Stimulated activated naive CD8-positive, alpha-beta T cell treated with anti-CD3 and anti-CD28 coated beads, Interleukin-15, amount 100 ng/mL, for 72 hours (primary cell): Measurements from ENCODE around the gene CCDC12.
"Not testable (repeated sequence)": the region's sequence is repeated elsewhere in the genome, so short reads cannot be mapped to it uniquely, and the experiment has no call there.

Experiments used
- ATAC-seq: fragments of 150-1000 bp; cut with Tn5 transposase; 2 replicates; pipeline ENCODE4 v1.10.0; 2021; ENCODE audit warnings: mild to moderate bottlenecking, moderate library complexity
- DNase-seq, 2 donors: peaks; one replicate each; pipeline ENCODE4 v3.0.0; 2021 to 2022
- H3K27ac Mint-ChIP-seq, 2 donors: one replicate each; pipeline ENCODE4 v1.8.0; 2022; ENCODE audit warnings: mild to moderate bottlenecking in 2 of 2, mixed read lengths in 2 of 2, moderate library complexity in 2 of 2
- H3K27me3 Mint-ChIP-seq: one replicate; pipeline ENCODE4 v1.8.0; 2022; ENCODE audit warnings: mixed read lengths
- H3K4me1 Mint-ChIP-seq: one replicate; pipeline ENCODE4 v1.8.0; 2022; ENCODE audit warnings: mild to moderate bottlenecking, mixed read lengths
- H3K4me3 Mint-ChIP-seq, 2 donors: one replicate each; pipeline ENCODE4 v1.8.0; 2022; ENCODE audit warnings: mild to moderate bottlenecking in 2 of 2, mixed read lengths in 2 of 2, moderate library complexity in 1 of 2
- H3K9me3 Mint-ChIP-seq, 2 donors: one replicate each; pipeline ENCODE4 v1.8.0; 2022; ENCODE audit warnings: mixed read lengths in 2 of 2

Gene CCDC12

GRCh38 chr3:46979958-46980497 is 3.5 kb upstream of the CCDC12 start:
- peak in 1 of 2 donors; percentile 33 for DNase-seq
- Mint-ChIP-seq H3K4me3 (peak overlapping the region; percentile 88 to 90), H3K27me3 (no peaks in the 10 kb centered on the region), H3K4me1 (peaks cover 70% of the 10 kb centered on the region), H3K9me3 (no peaks in the 10 kb centered on the region), H3K27ac (peak overlapping the region in 1 of 2 donors; percentile 72)
- ATAC-seq = peak; percentile 36

DNA sequence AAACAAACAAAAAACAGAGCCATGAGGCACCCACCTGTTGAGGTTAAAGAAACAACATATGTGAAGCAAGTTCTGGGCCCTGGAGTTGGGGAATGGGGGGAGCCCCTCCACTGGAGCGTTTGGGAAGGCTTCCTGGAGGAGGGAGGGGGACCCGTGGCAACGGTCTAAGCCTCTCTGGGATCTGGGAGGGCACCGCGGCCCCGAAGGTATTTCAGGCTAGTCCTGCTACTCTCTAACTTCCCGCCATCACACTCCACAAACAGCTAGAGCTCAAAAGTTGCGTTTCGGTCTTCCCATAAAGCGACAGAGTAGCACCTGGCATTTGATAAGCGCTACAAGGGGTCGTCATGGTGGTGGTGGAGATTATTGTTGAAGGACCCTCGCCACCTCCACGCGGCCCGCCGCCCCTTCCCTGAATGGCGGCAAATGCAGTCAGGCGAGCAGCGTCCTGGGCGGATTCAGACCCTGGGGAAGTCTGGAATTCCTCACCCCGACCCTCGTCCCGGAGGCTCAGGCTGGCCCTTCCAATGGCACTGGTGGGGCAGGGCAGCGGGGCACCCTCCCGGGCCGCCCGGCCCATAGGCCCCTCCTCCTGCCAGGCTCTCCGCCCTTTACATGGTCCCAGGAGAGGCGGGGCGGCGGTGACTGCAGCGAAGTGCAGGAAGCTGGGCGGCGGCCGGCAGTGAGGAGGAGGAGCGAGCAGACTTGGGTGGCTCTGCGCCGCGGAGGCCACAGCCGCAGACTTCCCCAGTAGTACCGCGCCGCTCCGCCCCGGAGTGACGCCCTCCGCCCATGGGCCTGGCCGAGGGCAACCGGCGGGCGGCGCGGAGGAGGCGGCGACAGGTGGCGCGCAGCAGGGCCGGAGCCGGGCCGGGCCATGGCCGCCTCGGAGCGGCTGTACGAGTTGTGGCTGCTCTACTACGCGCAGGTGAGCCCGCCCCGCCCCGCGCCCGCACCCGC is 2.7 kb upstream of the CCDC12 start, which contains the start of gene NBEAL2:
TSS of gene NBEAL2 (plus strand) at position 682 of the 960 bp plus-strand sequence. CDS start at position 878, 196 bp downstream.
- Mint-ChIP-seq H3K9me3 (no peaks in the 10 kb centered on the region), H3K4me1 (peaks cover 71% of the 10 kb centered on the region), H3K4me3 (peak within 1 kb of the TSS; percentile 90 to 93), H3K27ac (peak within 1 kb of the TSS; percentile 84 to 93), H3K27me3 (no peaks in the 10 kb centered on the region)
- DNase-seq (peak; percentile 91 to 96), ATAC-seq (peak; percentile 88)

DNA sequence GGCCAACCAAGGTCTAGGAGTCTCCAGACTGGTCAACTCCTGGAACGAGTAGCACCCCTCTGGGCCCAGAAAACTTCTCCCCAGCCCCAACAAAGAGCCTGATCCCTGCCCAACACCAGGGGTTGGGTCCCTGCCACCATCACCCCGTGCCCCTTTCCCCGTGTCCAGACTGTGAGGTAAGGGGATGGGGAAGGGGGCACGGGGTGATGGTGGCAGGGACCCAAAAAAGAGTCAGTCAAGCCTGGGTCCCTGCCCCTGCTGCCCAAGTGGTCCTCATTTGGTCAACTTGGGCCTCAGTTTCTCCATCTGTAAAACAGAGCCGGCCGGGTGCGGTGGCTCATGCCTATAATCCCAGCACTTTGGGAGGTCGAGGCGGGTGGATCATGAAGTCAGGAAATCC is 1.8 kb upstream of the CCDC12 start:
- Mint-ChIP-seq H3K9me3 (no peaks in the 10 kb centered on the region), H3K4me1 (peaks cover 74% of the 10 kb centered on the region), H3K27me3 (no peaks in the 10 kb centered on the region), H3K4me3 (peak overlapping the region; percentile 93 to 96), H3K27ac (no peak overlapping the region)
- DNase-seq = no peak
- ATAC-seq = no peak

DNA sequence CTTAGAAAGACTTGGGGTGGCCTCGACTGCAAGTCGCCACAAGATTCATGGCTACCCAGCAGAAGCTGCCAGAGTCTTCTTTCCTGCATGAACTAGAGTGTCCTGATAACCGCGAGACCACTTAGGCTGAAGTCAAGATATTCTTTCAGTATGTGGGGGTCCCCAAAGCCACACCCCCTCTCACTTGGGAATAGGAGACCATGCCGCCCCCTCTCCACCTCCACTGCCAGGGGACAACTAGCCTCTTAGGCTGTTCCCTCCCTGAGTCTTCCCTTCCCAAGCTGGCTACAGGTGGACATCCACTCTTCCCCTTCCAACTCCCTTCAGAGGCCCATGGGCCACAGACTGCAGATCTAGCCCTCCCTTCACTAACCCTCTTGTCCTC is 1.3 kb upstream of the CCDC12 start:
- Mint-ChIP-seq H3K27ac (peak overlapping the region in 1 of 2 donors; percentile 65), H3K4me1 (peaks cover 76% of the 10 kb centered on the region), H3K9me3 (no peaks in the 10 kb centered on the region), H3K4me3 (peak overlapping the region; percentile 93 to 96), H3K27me3 (no peaks in the 10 kb centered on the region)
- DNase-seq (no peak), ATAC-seq (no peak)

DNA sequence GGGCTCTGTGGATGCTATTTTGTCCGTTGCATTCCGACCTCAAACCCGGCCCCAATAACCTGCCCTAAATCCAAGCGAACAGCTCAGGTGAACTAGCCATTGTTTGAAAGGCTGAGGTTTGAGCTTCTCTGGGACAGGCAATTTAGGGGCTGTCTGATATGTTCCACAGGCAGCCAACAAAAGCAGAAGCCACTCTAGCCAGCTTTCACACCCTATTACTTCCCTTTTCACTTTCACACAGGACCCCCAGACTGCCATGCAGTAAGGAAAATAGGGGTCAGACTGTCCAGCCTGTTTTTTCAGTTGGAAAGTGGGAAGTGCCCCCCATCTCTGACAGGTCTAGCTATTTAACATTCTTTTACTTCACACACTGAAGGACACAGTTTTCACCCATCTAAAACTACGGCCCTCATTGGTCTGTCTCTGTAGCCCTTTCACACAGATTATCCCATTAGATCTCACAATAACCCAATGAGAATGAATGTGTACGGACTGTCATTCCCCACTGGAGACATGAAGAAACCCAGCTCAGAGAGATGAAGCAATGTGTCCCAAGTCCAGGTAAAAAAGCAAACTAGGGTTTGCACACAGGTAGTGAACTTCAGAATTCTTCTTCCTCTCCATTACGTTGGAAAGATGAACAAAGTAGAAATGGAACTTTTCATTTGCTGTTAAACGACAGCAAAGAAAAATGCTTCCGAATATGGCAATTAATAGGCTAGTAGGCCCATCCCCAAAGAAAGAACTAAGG is 1.9 kb downstream of the CCDC12 start:
- no peaks in the 10 kb centered on the region for H3K9me3 Mint-ChIP-seq
- DNase-seq = no peak
- H3K4me3 Mint-ChIP-seq = peak overlapping the region; percentile 93 to 96
- H3K4me1 Mint-ChIP-seq = peaks cover 84% of the 10 kb centered on the region
- H3K27me3 Mint-ChIP-seq = no peaks in the 10 kb centered on the region
- peak overlapping the region in 1 of 2 donors; percentile 31 for H3K27ac Mint-ChIP-seq
- ATAC-seq = no peak

GRCh38 chr3:46972396-46972795 is 4.1 kb downstream of the CCDC12 start:
- ATAC-seq (peak; percentile 16), DNase-seq (no peak)
- peaks cover 88% of the 10 kb centered on the region for H3K4me1 Mint-ChIP-seq
- H3K27me3 Mint-ChIP-seq = no peaks in the 10 kb centered on the region
- peak overlapping the region in 1 of 2 donors; percentile 60 for H3K27ac Mint-ChIP-seq
- peak overlapping the region; percentile 76 to 86 for H3K4me3 Mint-ChIP-seq
- H3K9me3 Mint-ChIP-seq = no peaks in the 10 kb centered on the region

DNA sequence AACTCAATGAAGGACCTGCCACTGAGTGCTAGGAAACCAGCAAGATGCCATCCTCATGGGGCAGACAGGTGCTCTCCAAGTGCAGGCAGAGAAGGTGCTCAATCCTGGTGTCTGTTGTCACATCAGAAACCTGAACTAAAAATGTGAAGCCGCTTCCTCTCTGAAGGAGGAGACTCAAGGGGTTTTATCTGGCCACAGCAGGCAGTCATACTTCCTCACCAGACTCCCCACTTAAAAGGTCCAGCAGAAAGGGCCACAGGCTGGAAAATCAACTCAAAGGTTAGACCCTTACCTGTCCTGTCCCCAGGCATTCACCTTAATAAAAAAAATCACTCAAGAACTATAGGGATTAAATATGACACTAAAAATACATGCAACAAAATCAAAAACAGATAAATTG is 4.8 kb downstream of the CCDC12 start:
- peak overlapping the region; percentile 76 to 86 for H3K4me3 Mint-ChIP-seq
- H3K27me3 Mint-ChIP-seq = no peaks in the 10 kb centered on the region
- ATAC-seq (no peak), DNase-seq (no peak)
- no peaks in the 10 kb centered on the region for H3K9me3 Mint-ChIP-seq
- H3K27ac Mint-ChIP-seq = peak overlapping the region; percentile 84 to 95
- peaks cover 91% of the 10 kb centered on the region for H3K4me1 Mint-ChIP-seq

DNA sequence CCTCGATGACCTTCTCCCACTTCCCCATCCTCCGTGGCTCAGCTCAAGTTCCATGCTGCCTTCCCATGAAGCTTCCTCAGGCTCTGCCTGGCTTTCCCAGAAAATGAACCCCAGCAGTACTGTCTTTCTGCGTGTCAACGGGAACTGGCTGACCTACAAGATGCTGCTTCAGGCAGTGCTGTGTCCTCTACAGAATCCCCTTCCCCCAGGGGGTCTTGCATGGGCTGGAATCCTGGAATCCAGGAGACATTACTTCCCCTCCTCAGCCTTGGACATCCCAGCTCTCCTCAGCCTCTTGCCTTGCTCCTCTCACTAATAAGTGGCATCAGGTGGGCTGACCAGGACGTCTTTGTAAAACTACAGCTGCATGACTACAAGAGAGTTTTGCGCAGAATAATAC is 5.4 kb downstream of the CCDC12 start:
- H3K4me3 Mint-ChIP-seq = peak overlapping the region; percentile 76 to 86
- H3K4me1 Mint-ChIP-seq = peaks cover 94% of the 10 kb centered on the region
- no peaks in the 10 kb centered on the region for H3K9me3 Mint-ChIP-seq
- H3K27ac Mint-ChIP-seq = peak overlapping the region; percentile 44 to 51
- ATAC-seq = no peak
- no peak for DNase-seq
- no peaks in the 10 kb centered on the region for H3K27me3 Mint-ChIP-seq

GRCh38 chr3:46970391-46971091 is 6.0 kb downstream of the CCDC12 start:
- H3K4me3 Mint-ChIP-seq = peak overlapping the region in 1 of 2 donors; percentile 86
- no peak for ATAC-seq
- peak overlapping the region; percentile 58 to 65 for H3K27ac Mint-ChIP-seq
- H3K4me1 Mint-ChIP-seq = peaks cover 96% of the 10 kb centered on the region
- no peaks in the 10 kb centered on the region for H3K27me3 Mint-ChIP-seq
- DNase-seq = no peak
- no peaks in the 10 kb centered on the region for H3K9me3 Mint-ChIP-seq

DNA sequence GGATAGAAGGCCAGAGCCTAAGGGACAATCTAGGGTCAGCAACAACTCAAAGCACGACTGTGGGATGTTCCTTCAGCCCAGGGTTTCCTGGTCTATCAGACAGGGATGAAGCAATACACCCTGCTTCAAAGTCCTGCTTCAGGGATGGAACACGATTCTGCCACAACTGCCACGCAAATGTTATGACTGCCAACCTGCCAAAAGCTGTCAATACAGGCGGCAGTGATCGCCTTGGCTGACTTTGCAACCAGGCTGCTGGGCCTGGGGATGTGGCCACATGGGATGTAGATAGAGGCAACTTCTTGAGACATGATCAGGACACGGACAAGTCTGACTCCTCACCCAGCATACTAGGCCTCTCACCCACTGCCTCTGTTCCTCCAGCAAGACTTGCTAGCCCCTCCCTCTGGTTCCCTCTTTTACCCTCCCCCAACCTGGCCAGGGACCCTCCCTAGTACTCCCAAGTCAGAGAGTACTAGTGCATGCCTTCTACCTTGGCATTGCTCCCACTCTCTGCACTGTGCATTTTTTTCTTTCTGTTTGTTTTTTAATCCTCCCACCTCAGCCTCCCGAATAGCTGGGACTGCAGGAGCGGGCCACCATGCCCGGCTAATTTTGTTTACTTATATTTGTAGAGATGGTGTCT is 7.6 kb downstream of the CCDC12 start:
- ATAC-seq = no peak
- Mint-ChIP-seq H3K4me1 (peaks cover 87% of the 10 kb centered on the region), H3K4me3 (no peak overlapping the region), H3K9me3 (no peaks in the 10 kb centered on the region), H3K27ac (peak overlapping the region in 1 of 2 donors; percentile 69), H3K27me3 (no peaks in the 10 kb centered on the region)
- no peak for DNase-seq

DNA sequence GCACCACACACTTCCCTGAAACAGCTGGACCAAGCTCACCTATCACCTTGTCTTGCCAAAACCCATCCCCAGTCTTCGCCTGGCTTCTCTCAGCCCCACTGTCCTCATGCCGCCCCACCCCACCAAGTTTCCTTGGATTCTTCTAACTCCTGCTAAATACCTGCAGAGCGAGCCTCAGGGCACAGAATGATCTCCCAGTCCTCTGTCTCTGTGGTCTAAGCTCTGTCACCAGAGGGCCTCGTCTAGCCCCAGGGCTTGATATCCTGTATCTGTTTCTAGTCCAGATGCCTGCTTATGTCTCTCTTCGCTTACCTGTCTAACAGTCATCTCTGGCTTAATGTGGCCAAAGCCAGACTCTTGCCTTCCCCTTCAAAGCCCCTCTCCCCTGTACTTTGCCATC is 9.7 kb downstream of the CCDC12 start:
- Mint-ChIP-seq H3K27me3 (no peaks in the 10 kb centered on the region), H3K27ac (peak overlapping the region; percentile 59 to 86), H3K4me3 (peak overlapping the region in 1 of 2 donors; percentile 37), H3K4me1 (peaks cover 87% of the 10 kb centered on the region), H3K9me3 (no peaks in the 10 kb centered on the region)
- no peak for DNase-seq
- peak; percentile 69 for ATAC-seq

DNA sequence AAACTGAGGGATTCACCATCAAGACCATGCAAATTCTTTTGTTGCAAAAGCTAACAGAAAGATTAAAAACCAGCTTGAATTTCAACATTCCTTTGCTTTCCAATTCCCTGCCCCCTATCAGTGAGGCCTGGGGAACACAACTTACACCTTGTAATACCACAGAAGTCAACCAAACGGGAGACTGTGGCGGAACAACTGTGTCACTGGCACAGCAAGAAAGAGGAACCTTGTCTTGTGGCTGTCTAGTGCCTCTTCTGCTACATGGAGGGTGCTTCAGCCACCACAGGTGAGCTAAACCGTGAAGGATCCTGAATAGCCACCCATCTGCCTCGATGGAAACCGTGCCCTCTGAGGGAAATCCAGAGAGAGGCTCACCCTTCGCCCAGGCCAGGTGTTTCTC is 11.4 kb downstream of the CCDC12 start:
- ATAC-seq (no peak), DNase-seq (no peak)
- H3K4me3 Mint-ChIP-seq = no peak overlapping the region
- H3K4me1 Mint-ChIP-seq = peaks cover 87% of the 10 kb centered on the region
- no peaks in the 10 kb centered on the region for H3K9me3 Mint-ChIP-seq
- no peaks in the 10 kb centered on the region for H3K27me3 Mint-ChIP-seq
- H3K27ac Mint-ChIP-seq = peak overlapping the region; percentile 57 to 81

DNA sequence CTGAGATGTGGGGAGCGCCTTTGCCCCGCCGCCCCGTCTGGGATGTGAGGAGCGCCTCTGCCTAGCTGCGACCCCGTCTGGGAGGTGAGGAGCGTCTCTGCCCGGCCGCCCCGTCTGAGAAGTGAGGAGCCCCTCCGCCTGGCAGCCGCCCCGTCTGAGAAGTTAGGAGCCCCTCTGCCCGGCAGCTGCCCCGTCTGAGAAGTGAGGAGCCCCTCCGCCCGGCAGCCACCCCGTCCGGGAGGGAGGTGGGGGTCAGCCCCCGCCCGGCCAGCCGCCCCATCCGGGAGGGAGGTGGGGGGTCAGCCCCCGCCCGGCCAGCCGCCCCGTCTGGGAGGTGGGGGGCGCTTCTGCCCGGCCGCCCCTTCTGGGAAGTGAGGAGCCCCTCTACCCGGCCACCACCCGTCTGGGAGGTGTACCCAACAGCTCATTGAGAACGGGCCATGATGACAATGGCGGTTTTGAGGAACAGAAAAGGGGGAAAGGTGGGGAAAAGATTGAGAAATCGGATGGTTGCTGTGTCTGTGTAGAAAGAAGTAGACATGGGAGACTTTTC is 12.4 kb downstream of the CCDC12 start:
- not testable (repeated sequence) for H3K27me3 Mint-ChIP-seq, H3K4me3 Mint-ChIP-seq, DNase-seq, H3K9me3 Mint-ChIP-seq, H3K27ac Mint-ChIP-seq, ATAC-seq
- H3K4me1 Mint-ChIP-seq = peaks cover 87% of the 10 kb centered on the region

DNA sequence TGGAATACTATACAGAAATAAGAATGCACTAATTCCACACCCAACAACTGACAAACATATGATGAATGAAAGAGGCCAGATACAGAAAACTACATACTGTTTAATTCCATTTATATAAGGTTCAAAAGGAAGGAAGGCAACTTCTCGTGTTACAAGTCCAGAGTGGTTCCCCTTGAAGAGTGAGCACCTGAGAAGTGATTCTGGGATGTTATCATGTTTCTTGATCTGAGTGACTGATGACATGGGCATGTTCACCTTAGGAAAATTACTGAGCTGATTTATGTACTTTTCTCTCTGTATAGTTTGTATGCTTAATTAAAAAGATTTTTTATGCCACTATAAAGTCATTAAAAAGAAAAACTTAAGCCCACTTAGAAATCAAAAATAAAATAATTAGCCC is 13.6 kb downstream of the CCDC12 start:
- H3K4me3 Mint-ChIP-seq = no peak overlapping the region
- no peaks in the 10 kb centered on the region for H3K27me3 Mint-ChIP-seq
- no peak for ATAC-seq
- DNase-seq = no peak
- peak overlapping the region in 1 of 2 donors; percentile 6 for H3K27ac Mint-ChIP-seq
- H3K9me3 Mint-ChIP-seq = no peaks in the 10 kb centered on the region
- H3K4me1 Mint-ChIP-seq = peaks cover 87% of the 10 kb centered on the region
